A673 (cell line): ENCODE results near the gene SAYSD1. TPM values are rescaled to one million over a fixed set of nuclear protein-coding genes. Genes with fewer than 3 reads are reported as not detected.

ENCODE experiments used
- BruUV-seq: library from RNA; stranded (reverse); fragments of 400-500 nt; replicated peaks from 2 replicates; lab custom pipeline; 2021; lab: Mats Ljungman, UMichigan
- CTCF ChIA-PET: fragments of 300-600 bp; sonication (Branson Sonifier 250); formaldehyde crosslinking; loops from one replicate; lab custom pipeline; 2022; ENCODE audit warnings: antibody characterized with exemption; lab: Charles Lee
- POLR2A ChIA-PET: fragments of 300-600 bp; sonication (Branson Sonifier 250); formaldehyde crosslinking; loops from one replicate; lab custom pipeline; 2022; ENCODE audit warnings: antibody characterized with exemption; ENCODE audit not compliant: low non-redundant PET; lab: Charles Lee
- DNase-seq: peaks from one replicate; pipeline ENCODE4 v3.0.0-alpha.2; 2015; ENCODE audit warnings: low spot score
- H3K27ac ChIP-seq: fragments of 200-600 bp; sonication (generic); 2 replicates; pipeline ENCODE4 v1.5.1; 2016; ENCODE audit warnings: mixed run types, low read depth, mild to moderate bottlenecking, mixed read lengths, antibody characterized with exemption, low read length; ENCODE audit not compliant: poor library complexity, severe bottlenecking
- H3K27me3 ChIP-seq: fragments of 200-600 bp; sonication (generic); replicated peaks from 2 replicates; pipeline ENCODE4 v1.6.1; 2017; ENCODE audit warnings: mixed run types, low read depth, mild to moderate bottlenecking, mixed read lengths, antibody characterized with exemption, low read length; ENCODE audit not compliant: insufficient read depth, poor library complexity
- H3K36me3 ChIP-seq: fragments of 200-600 bp; sonication (generic); 2 replicates; pipeline ENCODE4 v1.6.1; 2016; ENCODE audit warnings: mixed run types, mild to moderate bottlenecking, mixed read lengths, antibody characterized with exemption, low read length; ENCODE audit not compliant: insufficient read depth, poor library complexity, severe bottlenecking
- H3K4me1 ChIP-seq: fragments of 200-600 bp; sonication (generic); 2 replicates; pipeline ENCODE4 v1.6.1; 2017; ENCODE audit warnings: mixed run types, mild to moderate bottlenecking, mixed read lengths, antibody characterized with exemption, low read length; ENCODE audit not compliant: insufficient read depth, poor library complexity, severe bottlenecking
- H3K4me3 ChIP-seq: fragments of 200-600 bp; sonication (generic); 2 replicates; pipeline ENCODE4 v1.5.1; 2016; ENCODE audit warnings: low read depth, mixed run types, mild to moderate bottlenecking, mixed read lengths, low read length; ENCODE audit not compliant: poor library complexity, severe bottlenecking
- H3K9me3 ChIP-seq: fragments of 200-600 bp; sonication (generic); 2 replicates; pipeline ENCODE4 v1.6.1; 2016; ENCODE audit warnings: mixed run types, low read depth, mild to moderate bottlenecking, mixed read lengths, antibody characterized with exemption, low read length; ENCODE audit not compliant: poor library complexity, severe bottlenecking
- CTCF ChIP-seq: fragments of 300-800, 200-600 bp; sonication (generic); conservative IDR thresholded peaks from 2 replicates; pipeline ENCODE4 v1.5.1; 2017; ENCODE audit warnings: low read depth, mild to moderate bottlenecking, antibody characterized with exemption, low read length, moderate library complexity, mixed read lengths
- EZH2 ChIP-seq: fragments of 200-600 bp; sonication (generic); IDR thresholded peaks from 2 replicates; pipeline ENCODE4 v1.6.1; 2017; ENCODE audit warnings: borderline replicate concordance, low read depth, mild to moderate bottlenecking, mixed read lengths, antibody characterized with exemption, low read length; ENCODE audit not compliant: poor library complexity, severe bottlenecking
- intact Hi-C: fragments of 100-400 bp; cut with micrococcal nuclease; formaldehyde crosslinking; loops from one replicate; pipeline ENCODE4 v1.10.0; 2022; ENCODE audit not compliant: unreplicated experiment
- total RNA-seq: library from RNA; stranded (reverse); gene quantifications from 2 replicates; pipeline ENCODE4 v1.2.3, GENCODE V29; 2021

SAYSD1 gene
- total RNA-seq, 1 experiment from 2014 or later = 16.2 TPM

- CTCF ChIA-PET = no interaction called here
- Histone ChIP-seq H3K36me3 (no peaks in the 10 kb centered on the region), H3K4me1 (no peaks in the 10 kb centered on the region), H3K27ac (no peak overlapping the region), H3K9me3 (no peaks in the 10 kb centered on the region), H3K4me3 (no peak overlapping the region), H3K27me3 (peaks cover 33% of the 10 kb centered on the region)
- no peak for DNase-seq
- intact Hi-C loops = no loop called here
- TF ChIP-seq EZH2 (no peak), CTCF (no peak)
- BruUV-seq = no TSS peak
- POLR2A ChIA-PET = interaction anchor here (0.6 kb wide), 1 partner anchor 1122 kb away, joined by 14 read pairs; no protein-coding TSS in a partner anchor
Measured at GRCh38 chr6:39154705-39155104, 39.7 kb upstream of the SAYSD1 start.

GRCh38 chr6:39153766-39154397 is 38.9 kb upstream of the SAYSD1 start:
- Histone ChIP-seq H3K4me1 (no peaks in the 10 kb centered on the region), H3K9me3 (no peaks in the 10 kb centered on the region), H3K27ac (no peak overlapping the region), H3K4me3 (no peak overlapping the region), H3K27me3 (peaks cover 41% of the 10 kb centered on the region), H3K36me3 (no peaks in the 10 kb centered on the region)
- DNase-seq = no peak
- CTCF ChIA-PET = no interaction called here
- POLR2A ChIA-PET = no interaction called here
- intact Hi-C loops = no loop called here
- no peak for TF ChIP-seq CTCF
- TF ChIP-seq EZH2 = no peak
- no TSS peak for BruUV-seq

- TF ChIP-seq EZH2 = no peak
- TF ChIP-seq CTCF = no peak
- Histone ChIP-seq H3K4me3 (no peak overlapping the region), H3K9me3 (no peaks in the 10 kb centered on the region), H3K36me3 (no peaks in the 10 kb centered on the region), H3K27ac (no peak overlapping the region), H3K27me3 (peaks cover 52% of the 10 kb centered on the region), H3K4me1 (no peaks in the 10 kb centered on the region)
- BruUV-seq = no TSS peak
- intact Hi-C loops = no loop called here
- ChIA-PET POLR2A (no interaction called here), CTCF (no interaction called here)
- DNase-seq = no peak
Measured at GRCh38 chr6:39152262-39152661, 37.3 kb upstream of the SAYSD1 start.
